Dendritic cell treated with granulocyte-macrophage colony-stimulating factor and Interleukin-4, amounts not matched to agents 40 ng/mL and 50 ng/mL, for 4 days (primary cell): ENCODE results near the gene TMPRSS11D.

Source experiments
- H3K27ac Mint-ChIP-seq: one replicate; pipeline ENCODE4 v1.8.0; 2022; ENCODE audit warnings: mild to moderate bottlenecking, mixed read lengths
- H3K27me3 Mint-ChIP-seq: one replicate; pipeline ENCODE4 v1.8.0; 2022; ENCODE audit warnings: mild to moderate bottlenecking, mixed read lengths
- H3K36me3 Mint-ChIP-seq: one replicate; pipeline ENCODE4 v1.8.0; 2022; ENCODE audit warnings: low read depth, mixed read lengths
- H3K4me1 Mint-ChIP-seq: one replicate; pipeline ENCODE4 v1.8.0; 2022; ENCODE audit warnings: low read depth, mixed read lengths
- H3K4me3 Mint-ChIP-seq: one replicate; pipeline ENCODE4 v1.8.0; 2022; ENCODE audit warnings: mild to moderate bottlenecking, moderate library complexity, mixed read lengths
- H3K9me3 Mint-ChIP-seq: one replicate; pipeline ENCODE4 v1.8.0; 2022; ENCODE audit warnings: mixed read lengths
- intact Hi-C: fragments of 100-400 bp; cut with micrococcal nuclease; formaldehyde crosslinking; loops from one replicate; pipeline ENCODE4 v1.15.0; 2022

Gene TMPRSS11D

GRCh38 chr4:67909905-67910584, 26.2 kb upstream of the TMPRSS11D start:
- Mint-ChIP-seq H3K4me3 (no peak overlapping the region), H3K4me1 (no peaks in the 10 kb centered on the region), H3K9me3 (peaks cover 12% of the 10 kb centered on the region), H3K27ac (no peak overlapping the region), H3K36me3 (no peaks in the 10 kb centered on the region), H3K27me3 (no peaks in the 10 kb centered on the region)
- intact Hi-C loops, result loop anchor here (1.0 to 5.0 kb wide), 3 partner anchors 38 to 361 kb away; no protein-coding TSS in a partner anchor

- no peaks in the 10 kb centered on the region for H3K36me3 Mint-ChIP-seq
- H3K4me3 Mint-ChIP-seq, result no peak overlapping the region
- intact Hi-C loops, result no loop called here
- H3K4me1 Mint-ChIP-seq, result no peaks in the 10 kb centered on the region
- no peaks in the 10 kb centered on the region for H3K27me3 Mint-ChIP-seq
- no peak overlapping the region for H3K27ac Mint-ChIP-seq
- peaks cover 12% of the 10 kb centered on the region for H3K9me3 Mint-ChIP-seq
Observed at GRCh38 chr4:67907650-67908049, 23.8 kb upstream of the TMPRSS11D start.

GRCh38 chr4:67899096-67899495, 15.3 kb upstream of the TMPRSS11D start:
- peaks cover 17% of the 10 kb centered on the region for H3K4me1 Mint-ChIP-seq
- no peaks in the 10 kb centered on the region for H3K27me3 Mint-ChIP-seq
- no peak overlapping the region for H3K4me3 Mint-ChIP-seq
- H3K36me3 Mint-ChIP-seq, result no peaks in the 10 kb centered on the region
- intact Hi-C loops, result no loop called here
- H3K9me3 Mint-ChIP-seq, result peaks cover 9% of the 10 kb centered on the region
- H3K27ac Mint-ChIP-seq, result no peak overlapping the region

DNA sequence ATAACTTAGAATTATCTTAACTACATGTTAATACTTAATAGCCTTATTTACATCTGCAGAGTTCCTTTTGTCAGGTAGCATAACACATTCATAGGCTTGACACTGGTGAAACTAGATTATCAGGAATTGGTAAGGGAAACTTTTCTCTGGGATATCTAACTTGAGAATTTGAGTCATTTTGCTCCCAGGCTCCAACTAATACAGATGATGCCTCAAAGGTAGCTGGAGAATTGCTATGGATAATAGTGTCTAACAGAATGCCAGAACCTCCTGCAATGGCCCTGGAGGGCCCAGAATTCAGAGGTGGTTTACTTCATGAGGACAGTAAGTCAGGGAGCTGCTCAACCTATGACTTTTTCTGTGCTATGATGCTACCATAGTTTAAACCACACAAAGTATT, 13.9 kb upstream of the TMPRSS11D start:
- Mint-ChIP-seq H3K9me3 (peaks cover 9% of the 10 kb centered on the region), H3K27me3 (no peaks in the 10 kb centered on the region), H3K4me1 (peaks cover 17% of the 10 kb centered on the region), H3K27ac (no peak overlapping the region), H3K4me3 (no peak overlapping the region), H3K36me3 (no peaks in the 10 kb centered on the region)
- intact Hi-C loops, result no loop called here

GRCh38 chr4:67896421-67897065, 12.7 kb upstream of the TMPRSS11D start:
- no peaks in the 10 kb centered on the region for H3K36me3 Mint-ChIP-seq
- intact Hi-C loops, result no loop called here
- H3K4me3 Mint-ChIP-seq, result no peak overlapping the region
- peaks cover 17% of the 10 kb centered on the region for H3K4me1 Mint-ChIP-seq
- H3K9me3 Mint-ChIP-seq, result peaks cover 9% of the 10 kb centered on the region
- H3K27ac Mint-ChIP-seq, result peak overlapping the region; percentile 58
- H3K27me3 Mint-ChIP-seq, result no peaks in the 10 kb centered on the region

DNA sequence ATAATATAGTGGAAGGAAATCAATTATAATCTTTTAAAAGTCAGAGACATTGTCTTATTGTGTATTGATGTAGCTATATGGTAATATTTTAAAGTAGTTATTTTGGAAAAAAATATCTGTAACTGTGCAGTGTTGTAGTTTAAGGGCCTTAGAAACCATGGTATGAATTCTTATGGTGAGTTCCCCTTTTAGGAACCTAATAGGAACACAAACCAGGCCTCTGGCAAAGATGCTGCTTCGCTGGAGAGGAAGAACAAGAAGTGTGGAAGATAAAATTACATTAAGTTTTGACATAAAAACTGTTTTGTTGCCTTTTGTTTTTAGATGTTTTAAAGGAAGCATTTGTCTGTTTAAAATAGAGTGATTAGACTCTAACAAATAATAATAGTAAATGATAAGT, 10.9 kb upstream of the TMPRSS11D start:
- Mint-ChIP-seq H3K4me3 (no peak overlapping the region), H3K4me1 (peaks cover 17% of the 10 kb centered on the region), H3K9me3 (peaks cover 9% of the 10 kb centered on the region), H3K27me3 (no peaks in the 10 kb centered on the region), H3K36me3 (no peaks in the 10 kb centered on the region), H3K27ac (no peak overlapping the region)
- intact Hi-C loops, result no loop called here

DNA sequence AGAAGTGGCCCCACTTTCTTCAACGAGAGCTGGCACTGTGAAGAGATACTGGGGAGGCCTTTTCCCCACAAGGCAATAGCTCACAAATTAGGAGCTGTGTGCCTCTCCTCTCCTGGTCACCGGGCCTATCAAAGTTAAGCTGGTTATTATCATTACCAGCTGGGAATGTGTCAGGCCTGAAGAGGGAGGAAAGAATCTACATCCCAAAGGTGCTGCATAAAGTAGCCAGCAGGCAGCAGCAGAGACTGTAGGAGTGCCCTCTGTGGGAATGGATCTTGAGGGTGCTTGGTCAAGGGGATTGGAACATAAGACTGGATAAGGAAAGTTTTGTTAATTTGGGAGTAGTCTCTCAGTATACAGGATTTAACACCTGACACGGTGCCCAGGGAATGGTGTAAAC, 9.1 kb upstream of the TMPRSS11D start:
- Mint-ChIP-seq H3K27ac (no peak overlapping the region), H3K27me3 (no peaks in the 10 kb centered on the region), H3K4me1 (peaks cover 13% of the 10 kb centered on the region), H3K36me3 (no peaks in the 10 kb centered on the region), H3K4me3 (no peak overlapping the region), H3K9me3 (peaks cover 9% of the 10 kb centered on the region)
- intact Hi-C loops, result no loop called here

DNA sequence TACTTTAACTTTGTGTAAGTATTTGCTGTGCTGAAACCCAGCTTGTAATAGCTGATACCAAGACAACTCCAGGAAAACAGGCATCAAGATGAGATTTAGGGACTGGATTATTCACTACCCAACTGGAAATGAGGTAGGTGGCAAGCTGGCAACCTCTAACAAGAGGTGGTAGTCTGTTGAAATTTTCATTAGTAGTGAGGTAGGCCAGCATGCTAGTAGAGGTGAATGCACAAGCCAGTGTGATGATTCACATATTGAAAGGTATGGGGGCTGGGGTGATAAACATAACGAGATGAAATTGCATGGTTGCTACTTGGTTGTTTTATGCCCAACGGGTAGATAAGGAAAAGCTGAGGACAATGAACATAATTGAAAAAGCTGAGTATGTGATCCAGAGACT, 8.5 kb upstream of the TMPRSS11D start:
- no peak overlapping the region for H3K4me3 Mint-ChIP-seq
- intact Hi-C loops, result no loop called here
- H3K9me3 Mint-ChIP-seq, result peaks cover 9% of the 10 kb centered on the region
- H3K27me3 Mint-ChIP-seq, result no peaks in the 10 kb centered on the region
- no peak overlapping the region for H3K27ac Mint-ChIP-seq
- H3K4me1 Mint-ChIP-seq, result peaks cover 13% of the 10 kb centered on the region
- no peaks in the 10 kb centered on the region for H3K36me3 Mint-ChIP-seq

DNA sequence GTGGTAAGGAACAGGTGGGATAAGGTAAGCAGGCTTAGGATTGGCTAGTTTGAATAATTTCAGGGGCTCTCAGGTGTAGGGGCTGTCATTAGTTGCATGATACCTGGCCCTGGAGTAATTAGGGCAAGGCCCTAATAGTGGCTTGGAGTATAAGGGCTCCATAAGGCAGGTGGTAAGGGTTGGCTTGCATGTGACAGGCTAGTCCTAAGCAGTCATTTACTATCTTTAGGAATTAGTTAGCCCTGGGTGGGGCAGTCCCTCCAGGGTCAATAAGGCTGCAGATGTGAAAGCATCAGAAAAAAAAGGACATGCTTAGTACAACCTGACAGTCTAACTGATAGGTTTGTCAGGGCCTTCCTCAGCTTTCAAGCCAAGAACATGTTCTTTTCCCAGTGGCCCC, 7.8 kb upstream of the TMPRSS11D start:
- Mint-ChIP-seq H3K36me3 (no peaks in the 10 kb centered on the region), H3K27ac (no peak overlapping the region), H3K4me1 (peaks cover 14% of the 10 kb centered on the region), H3K4me3 (no peak overlapping the region), H3K27me3 (no peaks in the 10 kb centered on the region), H3K9me3 (peaks cover 7% of the 10 kb centered on the region)
- intact Hi-C loops, result no loop called here

DNA sequence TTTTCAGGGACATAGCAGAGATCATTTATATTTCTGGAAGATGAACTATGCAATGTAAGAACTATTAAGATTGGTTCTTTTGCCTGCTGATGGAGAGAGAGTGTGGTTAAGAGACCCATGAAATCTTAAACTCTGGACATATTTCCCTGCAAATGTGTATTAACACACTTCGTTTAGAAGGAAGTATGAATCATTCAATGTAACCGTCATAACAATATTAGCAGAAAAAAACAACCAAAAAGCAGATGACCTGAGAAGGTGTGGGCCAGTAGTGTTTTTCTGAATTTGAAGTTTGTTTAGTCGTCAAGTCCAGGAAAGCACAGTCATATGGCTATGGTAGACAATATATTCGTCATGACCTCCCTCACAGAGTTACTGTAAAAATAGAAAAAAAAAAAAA, 2.5 kb upstream of the TMPRSS11D start:
- H3K36me3 Mint-ChIP-seq, result no peaks in the 10 kb centered on the region
- H3K4me1 Mint-ChIP-seq, result peaks cover 27% of the 10 kb centered on the region
- H3K27me3 Mint-ChIP-seq, result no peaks in the 10 kb centered on the region
- no peak overlapping the region for H3K4me3 Mint-ChIP-seq
- no peaks in the 10 kb centered on the region for H3K9me3 Mint-ChIP-seq
- intact Hi-C loops, result no loop called here
- peak overlapping the region; percentile 64 for H3K27ac Mint-ChIP-seq

DNA sequence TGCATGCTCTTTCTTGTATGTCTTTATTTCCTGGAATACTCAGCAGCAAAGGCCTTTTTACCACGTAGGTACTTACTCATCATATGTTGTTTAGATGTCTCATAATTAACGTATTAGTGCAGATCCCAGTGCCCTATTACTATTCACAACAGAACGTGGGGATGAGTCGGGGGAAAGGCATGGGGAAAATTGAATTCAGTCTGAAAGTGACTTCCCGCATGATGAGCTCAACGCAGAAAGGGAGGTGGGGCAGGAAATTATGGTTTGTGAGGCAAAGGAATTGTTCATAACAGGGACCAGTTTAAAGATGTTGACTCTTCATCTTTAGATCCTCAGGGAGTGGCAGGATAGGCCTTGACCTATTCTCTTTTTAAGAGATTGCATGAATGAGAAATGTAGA, 2.0 kb upstream of the TMPRSS11D start:
- Mint-ChIP-seq H3K9me3 (no peaks in the 10 kb centered on the region), H3K4me1 (peaks cover 27% of the 10 kb centered on the region), H3K27me3 (no peaks in the 10 kb centered on the region), H3K36me3 (no peaks in the 10 kb centered on the region), H3K4me3 (no peak overlapping the region), H3K27ac (peak overlapping the region; percentile 64)
- intact Hi-C loops, result no loop called here

DNA sequence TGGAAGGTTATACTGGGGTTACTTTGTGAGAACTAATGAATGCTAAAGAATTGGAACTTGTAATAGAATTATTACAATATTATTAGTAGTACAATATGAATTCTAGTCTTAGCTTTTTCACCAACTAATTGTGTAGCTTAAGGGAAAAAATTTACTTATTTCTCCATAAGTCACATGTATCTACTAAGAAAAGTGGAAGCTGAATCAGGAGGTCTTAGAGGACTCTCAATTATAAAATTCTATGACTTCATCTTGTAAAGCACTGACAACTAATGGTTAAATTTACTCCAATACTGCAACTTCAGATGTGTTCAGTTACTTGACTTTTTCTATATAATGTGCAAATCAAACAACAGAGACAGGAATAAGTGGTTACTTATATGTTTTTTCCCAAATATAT, 899 bp upstream of the TMPRSS11D start:
- peaks cover 23% of the 10 kb centered on the region for H3K4me1 Mint-ChIP-seq
- intact Hi-C loops, result no loop called here
- peak overlapping the region; percentile 50 for H3K27ac Mint-ChIP-seq
- no peaks in the 10 kb centered on the region for H3K9me3 Mint-ChIP-seq
- H3K36me3 Mint-ChIP-seq, result no peaks in the 10 kb centered on the region
- no peaks in the 10 kb centered on the region for H3K27me3 Mint-ChIP-seq
- no peak overlapping the region for H3K4me3 Mint-ChIP-seq

DNA sequence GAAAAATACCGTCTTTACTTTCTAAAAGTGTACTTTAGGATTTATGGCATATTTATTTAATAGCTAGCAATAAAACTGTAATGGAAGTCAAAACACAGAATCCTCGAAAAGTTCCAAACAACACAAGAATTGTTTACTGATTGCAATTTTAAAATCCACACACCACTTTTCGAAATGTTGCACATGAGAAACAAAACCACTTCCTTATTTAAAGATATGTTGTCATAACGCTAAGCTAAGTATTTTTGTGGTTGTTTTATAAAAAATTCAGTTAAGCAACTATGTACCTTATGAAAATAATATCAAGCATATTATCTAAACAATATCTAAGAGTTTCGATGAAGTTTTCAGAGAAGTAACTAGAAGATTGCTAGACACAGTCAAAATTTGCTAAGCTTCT, 344 bp downstream of the TMPRSS11D start:
- Mint-ChIP-seq H3K4me1 (peaks cover 27% of the 10 kb centered on the region), H3K4me3 (no peak overlapping the region), H3K9me3 (no peaks in the 10 kb centered on the region), H3K36me3 (no peaks in the 10 kb centered on the region), H3K27ac (no peak overlapping the region), H3K27me3 (no peaks in the 10 kb centered on the region)
- intact Hi-C loops, result no loop called here

GRCh38 chr4:67880866-67881610, 2.8 kb downstream of the TMPRSS11D start:
- peaks cover 20% of the 10 kb centered on the region for H3K4me1 Mint-ChIP-seq
- no peak overlapping the region for H3K27ac Mint-ChIP-seq
- H3K9me3 Mint-ChIP-seq, result no peaks in the 10 kb centered on the region
- H3K36me3 Mint-ChIP-seq, result no peaks in the 10 kb centered on the region
- intact Hi-C loops, result no loop called here
- no peak overlapping the region for H3K4me3 Mint-ChIP-seq
- no peaks in the 10 kb centered on the region for H3K27me3 Mint-ChIP-seq
